Pancreas (tissue), 10 donors: ENCODE data around the gene CAMK1D. TPM values are rescaled to one million over a fixed set of nuclear protein-coding genes. Genes with fewer than 3 reads are reported as not detected.

ENCODE experiments used
- ATAC-seq, 4 donors: fragments of 200-7000 bp; cut with Tn5 transposase; one replicate each; pipeline versions ENCODE4 v1.8.0 to v1.9.1; 2020; ENCODE audit warnings: mild to moderate bottlenecking in 4 of 4, moderate library complexity in 4 of 4
- DNase-seq, 6 donors: peaks; one replicate each; pipeline ENCODE4 v3.0.0-alpha.2; 2020
- FAIRE-seq: peaks from 2 replicates; lab custom pipeline; 2012; peaks lifted over from hg19 to GRCh38; lab: Jason Lieb, UNC
- H3K27ac ChIP-seq, 4 donors: fragments of 200-600 bp; sonication (generic); 1 replicate in 3 of 4; 2 replicates in 1 of 4; pipeline versions ENCODE4 v1.5.0 to v1.8.0; 2020
- H3K27me3 ChIP-seq, 4 donors: fragments of 200-600 bp; one replicate each; pipeline ENCODE4 v1.8.0; 2021
- H3K36me3 ChIP-seq, 3 donors: fragments of 200-600 bp; sonication (generic) in 1 of 3; one replicate each; pipeline versions ENCODE4 v1.5.0 to v1.8.0; 2020 to 2021
- H3K4me1 ChIP-seq, 3 donors: fragments of 200-600 bp; one replicate each; pipeline ENCODE4 v1.8.0; 2021
- H3K4me3 ChIP-seq, 4 donors: fragments of 200-600 bp; sonication (generic) in 2 of 4; one replicate each; pipeline versions ENCODE4 v1.5.0 to v1.8.0; 2020 to 2021
- H3K9me3 ChIP-seq, 4 donors: fragments of 200-600 bp; one replicate each; pipeline ENCODE4 v1.8.0; 2021
- WGBS, 2 donors: extraction: QIAGEN DNeasy Blood & Tissue Kit; methylation state at CpG; one replicate each; pipeline ENCODE4 v1.1.7; 2013; 5-methylcytosine and 5-hydroxymethylcytosine counted together
- intact Hi-C, 3 donors: fragments of 100-400 bp; cut with DNase I; formaldehyde crosslinking; loops; one replicate each; pipeline versions ENCODE4 v1.11.1 to v1.14.2; 2022
- polyA plus RNA-seq, 2 donors: library from polyadenylated mRNA; stranded (reverse); fragments of 200-250 nt; gene quantifications; one replicate each; pipeline ENCODE4 v1.2.3, GENCODE V29; 2013
- total RNA-seq, 6 donors: library from RNA; stranded (reverse); fragmentation: NEBNext Ultra II Directional in 4 of 6; extraction: Animal tissue kit (Norgen Biotek cat#: 25700) in 4 of 6; gene quantifications; one replicate each; pipeline versions ENCODE4 v1.2.1 to v1.2.4, GENCODE V29; 2021 to 2023
- TF ChIP-seq, protein P1 (sequence below), 4 donors: fragments of 200-600 bp; sonication (generic) in 3 of 4; IDR thresholded peaks; one replicate each; pipeline versions ENCODE4 v1.5.0 to v1.8.0; 2021; ENCODE audit warnings: antibody characterized with exemption in 4 of 4
- donor health status: healthy with polysubstance abuse.
- donor health status: DM: no; HTN: no; CAD: no; lungs with moderate emphysema.
- donor health status: DM: no; HTN: no; CAD: no.
- donor health status: control.
- donor health status: control.
- donor health status: Bipolar disorder and iron deficiency.
- donor health status: DM: yes; HTN: yes; CAD: no.
- donor health status: DM: no; HTN: no; CAD: no.
- donor health status: DM: no; HTN: no; CAD: no.
- donor health status: DM: yes; HTN: yes; CAD: no.

CAMK1D gene
- total and polyA plus RNA-seq, 8 donors, result 2.9 to 30.1 (median 22.7) TPM

DNA sequence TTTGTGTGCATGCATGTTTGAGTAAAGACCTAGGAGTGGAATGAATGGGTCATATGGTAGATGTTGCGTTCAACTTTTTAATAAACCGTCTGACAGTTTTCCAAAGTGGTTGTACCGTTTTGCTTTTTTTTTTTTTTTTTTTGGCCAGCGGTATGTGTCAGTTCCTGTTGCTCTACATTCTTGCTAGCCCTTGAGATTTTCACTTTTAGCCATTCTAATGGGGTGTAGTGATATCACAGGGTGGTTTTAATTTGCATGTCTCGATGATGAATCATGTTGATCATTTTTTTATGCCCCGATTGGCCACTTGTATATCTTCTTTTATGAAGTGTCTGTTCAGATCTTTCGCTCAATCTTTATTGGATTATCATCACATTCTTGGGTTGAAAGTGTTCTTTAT, 320.7 kb downstream of the CAMK1D start:
- Histone ChIP-seq H3K36me3 (no peaks in the 10 kb centered on the region), H3K9me3 (no peaks in the 10 kb centered on the region), H3K27ac (no peak overlapping the region), H3K4me1 (no peaks in the 10 kb centered on the region), H3K27me3 (no peaks in the 10 kb centered on the region), H3K4me3 (no peak overlapping the region)
- intact Hi-C loops, result no loop called here
- FAIRE-seq (no peak), ATAC-seq (no peak), DNase-seq (no peak)
- TF ChIP-seq, protein P1, sequence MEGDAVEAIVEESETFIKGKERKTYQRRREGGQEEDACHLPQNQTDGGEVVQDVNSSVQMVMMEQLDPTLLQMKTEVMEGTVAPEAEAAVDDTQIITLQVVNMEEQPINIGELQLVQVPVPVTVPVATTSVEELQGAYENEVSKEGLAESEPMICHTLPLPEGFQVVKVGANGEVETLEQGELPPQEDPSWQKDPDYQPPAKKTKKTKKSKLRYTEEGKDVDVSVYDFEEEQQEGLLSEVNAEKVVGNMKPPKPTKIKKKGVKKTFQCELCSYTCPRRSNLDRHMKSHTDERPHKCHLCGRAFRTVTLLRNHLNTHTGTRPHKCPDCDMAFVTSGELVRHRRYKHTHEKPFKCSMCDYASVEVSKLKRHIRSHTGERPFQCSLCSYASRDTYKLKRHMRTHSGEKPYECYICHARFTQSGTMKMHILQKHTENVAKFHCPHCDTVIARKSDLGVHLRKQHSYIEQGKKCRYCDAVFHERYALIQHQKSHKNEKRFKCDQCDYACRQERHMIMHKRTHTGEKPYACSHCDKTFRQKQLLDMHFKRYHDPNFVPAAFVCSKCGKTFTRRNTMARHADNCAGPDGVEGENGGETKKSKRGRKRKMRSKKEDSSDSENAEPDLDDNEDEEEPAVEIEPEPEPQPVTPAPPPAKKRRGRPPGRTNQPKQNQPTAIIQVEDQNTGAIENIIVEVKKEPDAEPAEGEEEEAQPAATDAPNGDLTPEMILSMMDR (IDR thresholded peaks at IDR 0.05), result no peak
- 92 to 97% methylated on average over 7 of the region's 7 CpGs for WGBS, 2 donors

GRCh38 chr10:12675186-12675585, 325.8 kb downstream of the CAMK1D start:
- FAIRE-seq, result no peak
- DNase-seq, result no peak
- Histone ChIP-seq H3K4me3 (no peak overlapping the region), H3K36me3 (no peaks in the 10 kb centered on the region), H3K9me3 (no peaks in the 10 kb centered on the region), H3K27me3 (no peaks in the 10 kb centered on the region), H3K27ac (no peak overlapping the region), H3K4me1 (no peaks in the 10 kb centered on the region)
- TF ChIP-seq, protein P1 (IDR thresholded peaks at IDR 0.05), result no peak
- no peak for ATAC-seq
- intact Hi-C loops, result no loop called here

GRCh38 chr10:12679636-12680035, 330.3 kb downstream of the CAMK1D start:
- intact Hi-C loops, result no loop called here
- Histone ChIP-seq H3K36me3 (no peaks in the 10 kb centered on the region), H3K4me1 (peaks cover 0 to 3% (median 0%) of the 10 kb centered on the region in 3 donors), H3K9me3 (no peaks in the 10 kb centered on the region), H3K27ac (no peak overlapping the region), H3K27me3 (no peaks in the 10 kb centered on the region), H3K4me3 (no peak overlapping the region)
- no peak for FAIRE-seq
- TF ChIP-seq, protein P1 (IDR thresholded peaks at IDR 0.05), result no peak
- ATAC-seq, result no peak
- WGBS, 2 donors, result 96 to 97% methylated on average over 6 of the region's 6 CpGs
- DNase-seq, result no peak

GRCh38 chr10:12681252-12681651, 331.9 kb downstream of the CAMK1D start:
- peaks cover 0 to 4% (median 3%) of the 10 kb centered on the region in 3 donors for H3K4me1 ChIP-seq
- H3K4me3 ChIP-seq, result no peak overlapping the region
- H3K36me3 ChIP-seq, result no peaks in the 10 kb centered on the region
- FAIRE-seq, result no peak
- no peaks in the 10 kb centered on the region for H3K9me3 ChIP-seq
- ATAC-seq, result no peak
- 95 to 99% methylated on average over 5 of the region's 5 CpGs for whole genome bisulfite sequencing, 2 donors
- TF ChIP-seq, protein P1 (IDR thresholded peaks at IDR 0.05), result no peak
- H3K27me3 ChIP-seq, result no peaks in the 10 kb centered on the region
- no peak for DNase-seq
- intact Hi-C loops, result no loop called here
- no peak overlapping the region for H3K27ac ChIP-seq

- DNase-seq (no peak), FAIRE-seq (no peak), ATAC-seq (peak in 3 of 4 donors; percentile 35 to 49 (median 48))
- no peak overlapping the region for H3K4me3 ChIP-seq
- H3K4me1 ChIP-seq, result peaks cover 0 to 4% (median 3%) of the 10 kb centered on the region in 3 donors
- no peaks in the 10 kb centered on the region for H3K9me3 ChIP-seq
- no peak overlapping the region for H3K27ac ChIP-seq
- TF ChIP-seq, protein P1 (IDR thresholded peaks at IDR 0.05), result no peak
- WGBS, 2 donors, result 58 to 59% methylated on average over 8 of the region's 8 CpGs
- intact Hi-C loops, result no loop called here
- no peaks in the 10 kb centered on the region for H3K27me3 ChIP-seq
- H3K36me3 ChIP-seq, result no peaks in the 10 kb centered on the region
Observed at GRCh38 chr10:12684784-12685183, 335.4 kb downstream of the CAMK1D start.
